ENCODE results near the gene SACM1L.

- no peak for TF ChIP-seq POLR2A (IDR thresholded peaks at IDR 0.05)
- no peak for TF ChIP-seq CTCF (IDR thresholded peaks at IDR 0.05 in 4 of 5, conservative IDR thresholded peaks at IDR 0.05 in 1 of 5)
These were observed 45.0 kb upstream of the SACM1L start for GRCh38 chr3:45644063-45644790.
